B cell (primary cell): ENCODE data around the gene ERBB2. TPM values are rescaled to one million over a fixed set of nuclear protein-coding genes. Genes with fewer than 3 reads are reported as not detected.

Experiments used
- ATAC-seq: fragments of 200-7000 bp; cut with Tn5 transposase; one replicate; pipeline ENCODE4 v1.10.0; 2021; ENCODE audit warnings: low read depth, mild to moderate bottlenecking, moderate number of reproducible peaks, moderate library complexity
- CTCF ChIA-PET: fragments of 350-600 bp; sonication (Branson Sonifier 250); formaldehyde crosslinking; loops from one replicate; lab custom pipeline; 2021; ENCODE audit warnings: antibody characterized with exemption, inconsistent platforms; lab: Charles Lee
- POLR2A ChIA-PET: fragments of 350-600 bp; sonication (Branson Sonifier 250); formaldehyde crosslinking; loops from one replicate; lab custom pipeline; 2021; ENCODE audit warnings: antibody characterized with exemption; lab: Charles Lee
- DNase-seq: peaks from one replicate; pipeline ENCODE4 v3.0.0; 2013
- H2AFZ ChIP-seq: 2 replicates; pipeline ENCODE4 v1.6.1; 2012; ENCODE audit warnings: mild to moderate bottlenecking, low read depth, low read length; ENCODE audit not compliant: insufficient read depth, poor library complexity, severe bottlenecking
- H3K27ac ChIP-seq, 2 donors: 1 replicate in 1 of 2; 2 replicates in 1 of 2; pipeline ENCODE4 v1.5.1; 2012 to 2013; ENCODE audit warnings: low read length in 2 of 2, mild to moderate bottlenecking in 2 of 2, moderate library complexity in 1 of 2
- H3K27me3 ChIP-seq, 4 experiments: fragments of 200-600 bp in 1 of 4; sonication (generic) in 1 of 4; replicated peaks in 1 of 4; 1 replicate in 2 of 4; 2 replicates in 2 of 4; pipeline versions ENCODE4 v1.6.1 to v1.7.0; 2013 to 2016; ENCODE audit warnings: low read length in 3 of 4, mild to moderate bottlenecking in 2 of 4, mixed read lengths in 1 of 4, moderate library complexity in 1 of 4; ENCODE audit not compliant: insufficient read depth in 4 of 4, control insufficient read depth in 3 of 4; ENCODE audit errors: control extremely low read depth in 1 of 4
- H3K36me3 ChIP-seq, 2 experiments: replicated peaks in 1 of 2; 1 replicate in 1 of 2; 2 replicates in 1 of 2; pipeline versions ENCODE4 v1.6.1 to v1.7.1; 2013; ENCODE audit warnings: low read length in 1 of 2; ENCODE audit not compliant: insufficient read depth in 2 of 2, control insufficient read depth in 1 of 2; ENCODE audit errors: control extremely low read depth in 1 of 2, extremely low read depth in 1 of 2
- H3K4me1 ChIP-seq, 2 donors: fragments of 200-600 bp in 1 of 2; sonication (generic) in 1 of 2; 1 replicate in 1 of 2; 2 replicates in 1 of 2; pipeline versions ENCODE4 v1.5.1 to v1.6.1; 2013 to 2017; ENCODE audit warnings: low read length in 2 of 2; ENCODE audit not compliant: control insufficient read depth in 2 of 2, insufficient read depth in 2 of 2
- H3K4me2 ChIP-seq: replicated peaks from 2 replicates; pipeline ENCODE3; 2012; ENCODE audit warnings: mild to moderate bottlenecking, low read depth, low read length; ENCODE audit not compliant: poor library complexity, severe bottlenecking
- H3K4me3 ChIP-seq, 5 experiments: fragments of 200-600 bp in 1 of 5; sonication (generic) in 1 of 5; 1 replicate in 3 of 5; 2 replicates in 2 of 5; pipeline versions ENCODE4 v1.5.1 to v1.7.0; 2011 to 2016; ENCODE audit warnings: low read length in 4 of 5, mild to moderate bottlenecking in 4 of 5, low read depth in 2 of 5, control low read depth in 1 of 5, moderate library complexity in 1 of 5; ENCODE audit not compliant: insufficient read depth in 1 of 5; ENCODE audit errors: control extremely low read depth in 1 of 5, extremely low read depth in 1 of 5
- H3K79me2 ChIP-seq: fragments of 200-600 bp; sonication (generic); one replicate; pipeline ENCODE4 v1.6.0; 2016; ENCODE audit warnings: low read length; ENCODE audit not compliant: control insufficient read depth, insufficient read depth
- H3K9ac ChIP-seq: fragments of 200-600 bp; sonication (generic); 2 replicates; pipeline ENCODE4 v1.6.1; 2017; ENCODE audit warnings: mild to moderate bottlenecking, low read length, moderate library complexity
- H3K9me3 ChIP-seq, 3 donors: one replicate each; pipeline versions ENCODE4 v1.6.1 to v1.7.1; 2013; ENCODE audit warnings: low read length in 2 of 3; ENCODE audit not compliant: control insufficient read depth in 2 of 3, insufficient read depth in 1 of 3; ENCODE audit errors: control extremely low read depth in 1 of 3
- H4K20me1 ChIP-seq: 2 replicates; pipeline ENCODE4 v1.6.0; 2012; ENCODE audit warnings: mild to moderate bottlenecking, low read length; ENCODE audit not compliant: insufficient read depth, control insufficient read depth, poor library complexity, severe bottlenecking
- H3K27ac Mint-ChIP-seq: one replicate; pipeline ENCODE4 v1.8.0; 2021; ENCODE audit warnings: mixed read lengths
- H3K27me3 Mint-ChIP-seq: one replicate; pipeline ENCODE4 v1.8.0; 2021; ENCODE audit warnings: mixed read lengths
- H3K4me1 Mint-ChIP-seq: one replicate; pipeline ENCODE4 v1.8.0; 2021; ENCODE audit warnings: mixed read lengths
- H3K4me3 Mint-ChIP-seq: one replicate; pipeline ENCODE4 v1.8.0; 2021; ENCODE audit warnings: mixed read lengths
- H3K9me3 Mint-ChIP-seq: one replicate; pipeline ENCODE4 v1.8.0; 2022; ENCODE audit warnings: mixed read lengths; ENCODE audit not compliant: insufficient read depth
- CTCF ChIP-seq: fragments of 200-600 bp; IDR thresholded peaks from one replicate; pipeline ENCODE4 v1.8.0; 2022; ENCODE audit warnings: antibody characterized with exemption, mild to moderate bottlenecking
- EZH2 ChIP-seq: IDR thresholded peaks from 2 replicates; pipeline ENCODE4 v1.6.1; 2012; ENCODE audit warnings: borderline replicate concordance, low read depth, mild to moderate bottlenecking, moderate library complexity, low read length; ENCODE audit not compliant: insufficient read depth, poor library complexity, severe bottlenecking
- WGBS: methylation state at CpG from one replicate; pipeline ENCODE4 v1.1.5; 2013; ENCODE audit warnings: missing lambda C conversion rate; ENCODE audit not compliant: insufficient coverage; 5-methylcytosine and 5-hydroxymethylcytosine counted together
- intact Hi-C: fragments of 100-400 bp; cut with micrococcal nuclease; formaldehyde crosslinking; loops from one replicate; pipeline ENCODE4 v1.10.0; 2022
- polyA plus RNA-seq: library from polyadenylated mRNA; depleted of rRNA; stranded (reverse); fragments of >200 nt; gene quantifications from 2 replicates; pipeline ENCODE4 v1.2.3, GENCODE V29; 2012
- total RNA-seq, 2 donors: library from RNA; stranded (reverse); fragments of 120-200 nt in 1 of 2; gene quantifications; 1 replicate in 1 of 2; 2 replicates in 1 of 2; pipeline versions ENCODE4 v1.2.3 to v1.2.4, GENCODE V29; 2013 to 2022

Gene ERBB2
- total and polyA plus RNA-seq, 2 donors (not counting 1 experiment from before 2014, with no cell fraction given), result 3.2 to 8.4 TPM

- H3K36me3 ChIP-seq, result peaks cover 0 to 32% of the 10 kb centered on the region in 2 experiments
- peak overlapping the region; percentile 89 for H3K4me2 ChIP-seq
- no peak overlapping the region for H2AFZ ChIP-seq
- H3K27ac ChIP-seq, result peak overlapping the region; percentile 100
- no peak overlapping the region for H3K4me3 ChIP-seq
- H3K9ac ChIP-seq, result peak overlapping the region; percentile 4
- Mint-ChIP-seq H3K4me3 (peak overlapping the region; percentile 80), H3K9me3 (peaks cover 2% of the 10 kb centered on the region), H3K4me1 (peaks cover 70% of the 10 kb centered on the region), H3K27me3 (no peaks in the 10 kb centered on the region), H3K27ac (peak overlapping the region; percentile 97)
- H4K20me1 ChIP-seq, result no peaks in the 10 kb centered on the region
- H3K4me1 ChIP-seq, result peaks cover 59 to 74% of the 10 kb centered on the region in 2 donors
- CTCF ChIA-PET, result interaction anchor here (0.7 to 3.4 kb wide), 17 partner anchors 11 to 638 kb away, joined by 3 to 16 read pairs (median 4); partner anchors contain the start of genes IKZF3, MIEN1 and PSMD3
- DNase-seq, result peak; percentile 61
- ATAC-seq, result no peak
- TF ChIP-seq CTCF (no peak), EZH2 (no peak)
- peaks cover 61% of the 10 kb centered on the region for H3K79me2 ChIP-seq
- no peaks in the 10 kb centered on the region for H3K27me3 ChIP-seq
- intact Hi-C loops, result loop anchor here (10.0 kb wide), 1 partner anchor 166 kb away; the partner anchor contains the start of genes LRRC3C and ORMDL3
- POLR2A ChIA-PET, result interaction anchor here (0.6 to 3.1 kb wide), 8 partner anchors 8 to 105 kb away, joined by 3 to 14 read pairs (median 4); partner anchors contain the start of gene IKZF3
- H3K9me3 ChIP-seq, result peaks cover 0 to 5% (median 0%) of the 10 kb centered on the region in 3 donors
- 67% methylated on average over 1 of the region's 5 CpGs for WGBS
Observed at GRCh38 chr17:39759204-39759603, 59.3 kb downstream of the ERBB2 start.

DNA sequence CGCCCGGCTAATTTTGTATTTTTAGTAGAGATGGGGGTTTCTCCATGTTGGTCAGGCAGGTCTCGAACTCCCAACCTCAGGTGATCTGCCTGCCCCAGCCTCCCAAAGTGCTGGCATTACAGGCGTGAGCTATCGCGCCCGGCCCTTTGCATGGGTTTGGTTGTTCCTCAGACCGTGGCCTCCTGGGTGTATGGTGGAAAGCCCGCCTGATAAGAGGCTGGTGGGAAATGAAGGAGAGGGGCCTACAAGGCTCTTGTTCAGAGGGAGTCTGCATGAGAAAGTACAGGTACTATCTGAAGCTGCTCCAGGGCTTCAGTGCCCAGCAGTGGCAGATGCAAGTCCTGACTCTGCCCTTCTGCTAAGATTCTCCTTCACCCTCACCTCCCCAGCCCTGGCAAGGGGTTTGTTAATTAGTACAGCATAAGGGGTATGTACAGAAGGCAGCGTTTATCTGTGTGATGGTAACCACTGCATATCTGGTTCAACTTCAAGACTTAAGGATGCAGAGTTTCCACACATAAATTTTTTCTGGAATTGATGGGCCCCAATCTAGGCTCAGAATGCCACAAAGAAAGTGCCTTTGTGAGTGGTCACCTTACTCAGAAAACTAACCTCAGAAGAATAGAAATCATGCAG lies 62.1 kb downstream of the ERBB2 start:
- ATAC-seq (no peak), DNase-seq (no peak)
- Histone ChIP-seq H4K20me1 (no peaks in the 10 kb centered on the region), H2AFZ (no peak overlapping the region), H3K36me3 (peaks cover 5 to 59% of the 10 kb centered on the region in 2 experiments), H3K9ac (no peak overlapping the region), H3K9me3 (peaks cover 0 to 5% (median 0%) of the 10 kb centered on the region in 3 donors), H3K27ac (peak overlapping the region in 1 of 2 donors; percentile 27), H3K4me1 (peaks cover 48 to 73% of the 10 kb centered on the region in 2 donors), H3K4me2 (no peak overlapping the region), H3K4me3 (no peak overlapping the region), H3K27me3 (no peaks in the 10 kb centered on the region), H3K79me2 (peaks cover 84% of the 10 kb centered on the region)
- no peak for TF ChIP-seq CTCF
- no peak for TF ChIP-seq EZH2
- peaks cover 74% of the 10 kb centered on the region for H3K4me1 Mint-ChIP-seq
- ChIA-PET CTCF (no interaction called here), POLR2A (interaction anchor here (0.6 kb wide), 1 partner anchor 10 kb away, joined by 6 read pairs; no protein-coding TSS in a partner anchor)
- peaks cover 2% of the 10 kb centered on the region for H3K9me3 Mint-ChIP-seq
- H3K27me3 Mint-ChIP-seq, result no peaks in the 10 kb centered on the region
- intact Hi-C loops, result no loop called here
- H3K4me3 Mint-ChIP-seq, result no peak overlapping the region
- WGBS, result 88% methylated on average over 7 of the region's 10 CpGs
- peak overlapping the region; percentile 81 for H3K27ac Mint-ChIP-seq
